ENCODE measurements around the gene TRAPPC12.
"Not testable (repeated sequence)": the region's sequence is repeated elsewhere in the genome, so short reads cannot be mapped to it uniquely, and the experiment has no call there.

Gene TRAPPC12

GRCh38 chr2:3454005-3454404 is 74.5 kb downstream of the TRAPPC12 start:
- not testable (repeated sequence) for DNase-seq (ENCODE audit: low read depth in 2 of 2)

- DNase-seq (ENCODE audit: low read depth in 2 of 2), result no peak
Measured at GRCh38 chr2:3454802-3455201, 75.3 kb downstream of the TRAPPC12 start.

- DNase-seq (ENCODE audit: low read depth in 2 of 2), result no peak
Measured at GRCh38 chr2:3456125-3456524, 76.6 kb downstream of the TRAPPC12 start.

- DNase-seq (ENCODE audit: low read depth in 2 of 2), result no peak
Measured at GRCh38 chr2:3457524-3458395, 78.3 kb downstream of the TRAPPC12 start.

GRCh38 chr2:3458396-3459184 is 79.1 kb downstream of the TRAPPC12 start:
- DNase-seq (ENCODE audit: low read depth in 2 of 2), result no peak

- DNase-seq (ENCODE audit: low read depth in 2 of 2), result no peak
Measured at GRCh38 chr2:3459185-3460015, 79.9 kb downstream of the TRAPPC12 start.

GRCh38 chr2:3460156-3460555 is 80.7 kb downstream of the TRAPPC12 start:
- DNase-seq (ENCODE audit: low read depth in 2 of 2), result no peak

GRCh38 chr2:3460831-3461800 is 81.6 kb downstream of the TRAPPC12 start:
- no peak for DNase-seq (ENCODE audit: low read depth in 2 of 2)

GRCh38 chr2:3461801-3462492 is 82.5 kb downstream of the TRAPPC12 start:
- DNase-seq (ENCODE audit: low read depth in 2 of 2), result peak in 1 of 2 donors; percentile 13

- no peak for DNase-seq (ENCODE audit: low read depth in 2 of 2)
Measured at GRCh38 chr2:3462493-3463104, 83.1 kb downstream of the TRAPPC12 start.

- DNase-seq (ENCODE audit: low read depth in 2 of 2), result no peak
Measured at GRCh38 chr2:3463186-3463835, 83.8 kb downstream of the TRAPPC12 start.

GRCh38 chr2:3463944-3464343 is 84.5 kb downstream of the TRAPPC12 start:
- DNase-seq (ENCODE audit: low read depth in 2 of 2), result no peak

GRCh38 chr2:3464401-3465005 is 85.0 kb downstream of the TRAPPC12 start:
- no peak for DNase-seq (ENCODE audit: low read depth in 2 of 2)

GRCh38 chr2:3465328-3465727 is 85.8 kb downstream of the TRAPPC12 start:
- no peak for DNase-seq (ENCODE audit: low read depth in 2 of 2)

- DNase-seq (ENCODE audit: low read depth in 2 of 2), result no peak
Measured at GRCh38 chr2:3465844-3466481, 86.5 kb downstream of the TRAPPC12 start.

GRCh38 chr2:3466482-3466863 is 87.0 kb downstream of the TRAPPC12 start:
- DNase-seq (ENCODE audit: low read depth in 2 of 2), result no peak

- DNase-seq (ENCODE audit: low read depth in 2 of 2), result no peak
Measured at GRCh38 chr2:3466966-3467365, 87.5 kb downstream of the TRAPPC12 start.

- DNase-seq (ENCODE audit: low read depth in 2 of 2), result no peak
Measured at GRCh38 chr2:3467654-3468053, 88.2 kb downstream of the TRAPPC12 start.

Measured in stimulated activated CD4-positive, alpha-beta T cell treated with anti-CD3 and anti-CD28 coated beads, Interleukin-1b, Interleukin-23, amount 100 ng/mL, for 4 hours (primary cell).